Measurements from ENCODE around the gene AMMECR1L. TPM values are rescaled to one million over a fixed set of nuclear protein-coding genes. Genes with fewer than 3 reads are reported as not detected.
A peak's percentile ranks its signal among the peaks of the same experiment; 100 is the strongest.
"Not testable (repeated sequence)": the region's sequence is repeated elsewhere in the genome, so short reads cannot be mapped to it uniquely, and the experiment has no call there.

AMMECR1L gene
- total and polyA plus RNA-seq, 8 donors = 13.6 to 26.3 (median 24.5) TPM

GRCh38 chr2:127893494-127893893, 7.7 kb upstream of the AMMECR1L start:
- Histone ChIP-seq H3K4me1 (peaks cover 0 to 21% of the 10 kb centered on the region in 2 donors), H3K27ac (no peak overlapping the region), H3K36me3 (no peaks in the 10 kb centered on the region), H3K4me3 (no peak overlapping the region), H3K27me3 (no peaks in the 10 kb centered on the region), H3K9me3 (no peaks in the 10 kb centered on the region)
- DNase-seq = no peak
- no peak for ATAC-seq
- TF ChIP-seq, protein P1, sequence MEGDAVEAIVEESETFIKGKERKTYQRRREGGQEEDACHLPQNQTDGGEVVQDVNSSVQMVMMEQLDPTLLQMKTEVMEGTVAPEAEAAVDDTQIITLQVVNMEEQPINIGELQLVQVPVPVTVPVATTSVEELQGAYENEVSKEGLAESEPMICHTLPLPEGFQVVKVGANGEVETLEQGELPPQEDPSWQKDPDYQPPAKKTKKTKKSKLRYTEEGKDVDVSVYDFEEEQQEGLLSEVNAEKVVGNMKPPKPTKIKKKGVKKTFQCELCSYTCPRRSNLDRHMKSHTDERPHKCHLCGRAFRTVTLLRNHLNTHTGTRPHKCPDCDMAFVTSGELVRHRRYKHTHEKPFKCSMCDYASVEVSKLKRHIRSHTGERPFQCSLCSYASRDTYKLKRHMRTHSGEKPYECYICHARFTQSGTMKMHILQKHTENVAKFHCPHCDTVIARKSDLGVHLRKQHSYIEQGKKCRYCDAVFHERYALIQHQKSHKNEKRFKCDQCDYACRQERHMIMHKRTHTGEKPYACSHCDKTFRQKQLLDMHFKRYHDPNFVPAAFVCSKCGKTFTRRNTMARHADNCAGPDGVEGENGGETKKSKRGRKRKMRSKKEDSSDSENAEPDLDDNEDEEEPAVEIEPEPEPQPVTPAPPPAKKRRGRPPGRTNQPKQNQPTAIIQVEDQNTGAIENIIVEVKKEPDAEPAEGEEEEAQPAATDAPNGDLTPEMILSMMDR (IDR thresholded peaks at IDR 0.05) = no peak
- intact Hi-C loops (cut with DNase I) = no loop called here

- intact Hi-C loops (cut with DNase I) = no loop called here
- no peaks in the 10 kb centered on the region for H3K27me3 ChIP-seq
- no peak overlapping the region for H3K4me3 ChIP-seq
- no peaks in the 10 kb centered on the region for H3K36me3 ChIP-seq
- TF ChIP-seq, protein P1 (IDR thresholded peaks at IDR 0.05) = no peak
- ATAC-seq (no peak), DNase-seq (no peak)
- no peaks in the 10 kb centered on the region for H3K9me3 ChIP-seq
- peaks cover 0 to 20% of the 10 kb centered on the region in 2 donors for H3K4me1 ChIP-seq
- no peak overlapping the region for H3K27ac ChIP-seq
Observed at GRCh38 chr2:127893033-127893432, 7.3 kb upstream of the AMMECR1L start.

GRCh38 chr2:127891811-127892210, 6.1 kb upstream of the AMMECR1L start:
- Histone ChIP-seq H3K27ac (peak overlapping the region in 1 of 2 donors; percentile 23), H3K27me3 (no peaks in the 10 kb centered on the region), H3K4me1 (peaks cover 9 to 18% of the 10 kb centered on the region in 2 donors), H3K36me3 (no peaks in the 10 kb centered on the region), H3K9me3 (no peaks in the 10 kb centered on the region), H3K4me3 (no peak overlapping the region)
- DNase-seq (peak in 2 of 4 donors; percentile 24 to 55), ATAC-seq (peak; percentile 78)
- intact Hi-C loops (cut with DNase I) = no loop called here
- TF ChIP-seq, protein P1 (IDR thresholded peaks at IDR 0.05) = no peak

DNA sequence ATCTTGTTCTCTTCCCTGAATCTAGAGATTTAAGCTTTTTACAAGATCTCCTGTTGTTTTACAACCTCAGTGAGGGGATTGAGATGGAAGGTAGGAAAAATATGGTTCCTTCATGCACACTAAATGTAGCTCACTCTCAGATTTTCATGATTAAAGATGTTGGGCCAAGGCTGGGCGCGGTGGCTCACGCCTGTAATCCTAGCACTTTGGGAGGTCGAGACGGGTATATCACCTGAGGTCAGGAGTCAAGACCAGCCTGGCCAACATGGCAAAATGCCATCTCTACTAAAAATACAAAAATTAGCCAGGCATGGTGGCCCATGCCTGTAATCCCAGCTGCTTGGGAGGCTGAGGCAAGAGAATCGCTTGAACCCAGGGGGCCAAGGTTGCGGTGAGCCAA, 5.0 kb upstream of the AMMECR1L start:
- H3K36me3 ChIP-seq; H3K27ac ChIP-seq; H3K4me3 ChIP-seq; DNase-seq; H3K27me3 ChIP-seq; intact Hi-C loops (cut with DNase I); ATAC-seq; H3K9me3 ChIP-seq: not testable (repeated sequence)
- peaks cover 9 to 18% of the 10 kb centered on the region in 2 donors for H3K4me1 ChIP-seq

DNA sequence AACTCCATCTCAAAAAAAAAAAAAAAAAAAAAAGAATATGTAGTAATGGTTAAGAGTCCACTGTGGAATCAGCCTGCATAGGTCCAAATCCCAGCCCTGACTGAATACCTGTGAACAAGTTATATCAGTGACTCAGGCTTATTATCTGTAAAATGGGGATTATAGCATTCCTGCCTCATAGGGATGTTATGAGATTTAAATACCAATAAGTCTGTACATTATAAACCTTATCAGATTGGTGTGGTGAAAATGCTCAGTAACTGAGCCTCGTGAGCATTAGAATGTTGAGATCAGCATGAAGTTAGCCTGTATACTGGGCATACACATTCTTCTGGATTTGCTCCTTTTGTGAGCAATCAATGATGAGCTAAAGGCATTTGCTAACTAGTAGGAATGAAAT, 3.0 kb upstream of the AMMECR1L start:
- no peak for DNase-seq
- Histone ChIP-seq H3K36me3 (peaks cover 0 to under 1% of the 10 kb centered on the region in 2 donors), H3K27ac (no peak overlapping the region), H3K4me1 (peaks cover 17 to 30% of the 10 kb centered on the region in 2 donors), H3K9me3 (no peaks in the 10 kb centered on the region), H3K4me3 (no peak overlapping the region), H3K27me3 (no peaks in the 10 kb centered on the region)
- intact Hi-C loops (cut with DNase I) = loop anchor here in 1 of 2 donors (10.0 kb wide), 1 partner anchor 136 kb away; the partner anchor contains the start of gene SAP130
- ATAC-seq = no peak
- TF ChIP-seq, protein P1 (IDR thresholded peaks at IDR 0.05) = no peak

DNA sequence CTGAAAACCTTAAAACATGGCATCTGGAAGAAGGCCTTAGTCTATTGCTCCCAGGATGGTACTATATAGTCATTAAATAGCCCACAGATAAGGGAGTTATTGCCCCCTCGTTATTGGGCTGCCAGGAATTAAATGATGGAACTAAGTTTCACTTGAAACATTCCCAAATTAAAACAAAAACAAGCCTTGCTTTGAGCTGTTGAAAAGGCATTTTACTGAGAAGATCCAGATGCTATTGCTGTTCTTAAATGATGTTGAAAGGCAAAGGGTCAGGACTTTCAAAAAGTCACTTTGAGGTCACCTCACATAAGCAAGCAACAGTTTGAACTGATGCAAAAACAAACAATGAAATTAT, 2.0 kb upstream of the AMMECR1L start:
- H3K4me3 ChIP-seq = no peak overlapping the region
- no peaks in the 10 kb centered on the region for H3K9me3 ChIP-seq
- H3K27ac ChIP-seq = no peak overlapping the region
- DNase-seq (peak in 2 of 4 donors; percentile 52 to 68), ATAC-seq (no peak)
- intact Hi-C loops (cut with DNase I) = loop anchor here in 1 of 2 donors (10.0 kb wide), 1 partner anchor 137 kb away; the partner anchor contains the start of gene SAP130
- peaks cover 17 to 39% of the 10 kb centered on the region in 2 donors for H3K4me1 ChIP-seq
- TF ChIP-seq, protein P1 (IDR thresholded peaks at IDR 0.05) = no peak
- H3K36me3 ChIP-seq = peaks cover 0 to 11% of the 10 kb centered on the region in 2 donors
- no peaks in the 10 kb centered on the region for H3K27me3 ChIP-seq
